PC-3 (cell line): ENCODE results near the gene ZFP36L2. TPM values are rescaled to one million over a fixed set of nuclear protein-coding genes. Genes with fewer than 3 reads are reported as not detected.

ENCODE experiments used
- ATAC-seq: fragments of 200-7000 bp; cut with Tn5 transposase; 2 replicates; pipeline ENCODE4 v1.9.1; 2020; ENCODE audit warnings: mild to moderate bottlenecking, moderate library complexity
- BruUV-seq: library from RNA; stranded (reverse); fragments of 400-500 nt; replicated peaks from 2 replicates; lab custom pipeline; 2021; lab: Mats Ljungman, UMichigan
- CTCF ChIA-PET: fragments of 300-600 bp; sonication (Branson Sonifier 250); formaldehyde crosslinking; loops from one replicate; lab custom pipeline; 2022; ENCODE audit warnings: antibody characterized with exemption; lab: Charles Lee
- POLR2A ChIA-PET: fragments of 300-600 bp; sonication (Branson Sonifier 250); formaldehyde crosslinking; loops from one replicate; lab custom pipeline; 2022; ENCODE audit warnings: antibody characterized with exemption; ENCODE audit not compliant: unreplicated experiment; lab: Charles Lee
- DNase-seq: peaks from one replicate; pipeline ENCODE4 v3.0.0-alpha.2; 2015
- H2AFZ ChIP-seq: fragments of 300-600 bp; sonication (generic); 2 replicates; pipeline ENCODE4 v1.6.0; 2016; ENCODE audit warnings: antibody characterized with exemption, low read length
- H3F3A ChIP-seq: fragments of 300-600 bp; sonication (generic); one replicate; pipeline ENCODE4 v1.6.0; 2017; ENCODE audit warnings: antibody characterized with exemption, low read length, control low read depth, mild to moderate bottlenecking; ENCODE audit not compliant: unreplicated experiment
- H3K27ac ChIP-seq: fragments of 300-600 bp; sonication (generic); 2 replicates; pipeline ENCODE4 v1.5.1; 2016; ENCODE audit warnings: mild to moderate bottlenecking, low read length
- H3K27me3 ChIP-seq: fragments of 300-600 bp; sonication (generic); 2 replicates; pipeline ENCODE4 v1.6.1; 2016; ENCODE audit warnings: low read length, mixed read lengths
- H3K36me3 ChIP-seq: fragments of 300-600 bp; sonication (generic); 2 replicates; pipeline ENCODE4 v1.6.1; 2016; ENCODE audit warnings: low read depth, mixed run types, low read length, mixed read lengths
- H3K4me1 ChIP-seq: fragments of 300-600 bp; sonication (generic); 2 replicates; pipeline ENCODE4 v1.5.1; 2016; ENCODE audit warnings: low read length; ENCODE audit not compliant: insufficient read depth
- H3K4me2 ChIP-seq: fragments of 300-600 bp; sonication (generic); 2 replicates; pipeline ENCODE4 v1.6.0; 2016; ENCODE audit warnings: low read length
- H3K4me3 ChIP-seq: fragments of 300-600 bp; sonication (generic); 2 replicates; pipeline ENCODE4 v1.5.1; 2016; ENCODE audit warnings: mild to moderate bottlenecking, low read length, mixed read lengths
- H3K79me2 ChIP-seq: fragments of 300-600 bp; sonication (generic); 2 replicates; pipeline ENCODE4 v1.6.1; 2017; ENCODE audit warnings: low read length, mixed read lengths
- H3K9ac ChIP-seq: fragments of 300-600 bp; sonication (generic); 2 replicates; pipeline ENCODE4 v1.6.0; 2016; ENCODE audit warnings: mild to moderate bottlenecking, low read length
- H3K9me2 ChIP-seq: fragments of 300-600 bp; sonication (generic); replicated peaks from 2 replicates; pipeline ENCODE4 v1.6.1; 2016; ENCODE audit warnings: mixed run types, low read length, mixed read lengths
- H3K9me3 ChIP-seq: fragments of 300-600 bp; sonication (generic); 2 replicates; pipeline ENCODE4 v1.6.1; 2016; ENCODE audit warnings: low read length, mixed read lengths
- H4K20me1 ChIP-seq: fragments of 300-600 bp; sonication (generic); 2 replicates; pipeline ENCODE4 v1.6.1; 2016; ENCODE audit warnings: low read length, mixed read lengths
- CTCF ChIP-seq: fragments of 300-600 bp; sonication (generic); conservative IDR thresholded peaks from 2 replicates; pipeline ENCODE4 v1.5.1; 2017; ENCODE audit warnings: antibody characterized with exemption, low read depth, mild to moderate bottlenecking, low read length
- EZH2 ChIP-seq: fragments of 300-600 bp; sonication (generic); IDR thresholded peaks from one replicate; pipeline ENCODE4 v1.6.1; 2017; ENCODE audit warnings: antibody characterized with exemption, mild to moderate bottlenecking, low read length; ENCODE audit not compliant: unreplicated experiment
- EZH2phosphoT487 ChIP-seq: fragments of 300-600 bp; sonication (generic); IDR thresholded peaks from 2 replicates; pipeline ENCODE4 v1.6.1; 2018; ENCODE audit warnings: mild to moderate bottlenecking, antibody characterized with exemption, low read length, borderline replicate concordance
- intact Hi-C: fragments of 100-400 bp; cut with micrococcal nuclease; formaldehyde crosslinking; loops from 2 replicates; pipeline ENCODE4 v1.9.0; 2023
- total RNA-seq: library from RNA; depleted of rRNA; stranded (reverse); fragments of >200 nt; gene quantifications from 2 replicates; pipeline ENCODE4 v1.2.3, GENCODE V29; 2014

Gene ZFP36L2
- total RNA-seq, 1 experiment from 2014 or later, result 14.8 TPM

GRCh38 chr2:43262239-43262638 lies 35.8 kb upstream of the ZFP36L2 start:
- H3F3A ChIP-seq, result no peaks in the 10 kb centered on the region
- no peak overlapping the region for H3K4me2 ChIP-seq
- no peaks in the 10 kb centered on the region for H3K9me2 ChIP-seq
- H3K36me3 ChIP-seq, result no peaks in the 10 kb centered on the region
- H2AFZ ChIP-seq, result no peak overlapping the region
- intact Hi-C loops, result no loop called here
- H3K9ac ChIP-seq, result no peak overlapping the region
- H3K4me1 ChIP-seq, result no peaks in the 10 kb centered on the region
- H3K9me3 ChIP-seq, result no peaks in the 10 kb centered on the region
- no TSS peak for BruUV-seq
- no peak for ATAC-seq
- no peaks in the 10 kb centered on the region for H4K20me1 ChIP-seq
- no peaks in the 10 kb centered on the region for H3K79me2 ChIP-seq
- ChIA-PET POLR2A (no interaction called here), CTCF (no interaction called here)
- no peak for TF ChIP-seq EZH2
- TF ChIP-seq CTCF, result no peak
- TF ChIP-seq EZH2phosphoT487, result no peak
- no peaks in the 10 kb centered on the region for H3K27me3 ChIP-seq
- no peak for DNase-seq
- no peak overlapping the region for H3K27ac ChIP-seq
- no peak overlapping the region for H3K4me3 ChIP-seq

- Histone ChIP-seq H3K36me3 (peaks cover 2% of the 10 kb centered on the region; the same call in 1 of the 2 replicates), H3K4me3 (no peak overlapping the region), H3K4me1 (no peaks in the 10 kb centered on the region), H3K27ac (no peak overlapping the region), H2AFZ (no peak overlapping the region), H3K27me3 (no peaks in the 10 kb centered on the region), H3K9ac (no peak overlapping the region), H3K9me2 (no peaks in the 10 kb centered on the region), H3K4me2 (no peak overlapping the region), H3K79me2 (no peaks in the 10 kb centered on the region), H4K20me1 (no peaks in the 10 kb centered on the region), H3K9me3 (no peaks in the 10 kb centered on the region), H3F3A (no peaks in the 10 kb centered on the region)
- ChIA-PET CTCF (no interaction called here), POLR2A (no interaction called here)
- TF ChIP-seq CTCF, result no peak
- TF ChIP-seq EZH2, result no peak
- TF ChIP-seq EZH2phosphoT487, result no peak
- DNase-seq, result no peak
- ATAC-seq, result no peak
- BruUV-seq, result no TSS peak
- intact Hi-C loops, result no loop called here
Measured at GRCh38 chr2:43259512-43259911, 33.1 kb upstream of the ZFP36L2 start.

- H3K79me2 ChIP-seq, result no peaks in the 10 kb centered on the region
- no peak overlapping the region for H3K4me3 ChIP-seq
- no peaks in the 10 kb centered on the region for H3K27me3 ChIP-seq
- H3K9ac ChIP-seq, result no peak overlapping the region
- BruUV-seq, result no TSS peak
- no peak for DNase-seq
- ChIA-PET POLR2A (no interaction called here), CTCF (no interaction called here)
- no peaks in the 10 kb centered on the region for H3K9me2 ChIP-seq
- H3K4me2 ChIP-seq, result no peak overlapping the region
- peaks cover 2% of the 10 kb centered on the region; the same call in 1 of the 2 replicates for H3K36me3 ChIP-seq
- no peaks in the 10 kb centered on the region for H3F3A ChIP-seq
- no peaks in the 10 kb centered on the region for H3K4me1 ChIP-seq
- intact Hi-C loops, result no loop called here
- no peak overlapping the region for H2AFZ ChIP-seq
- TF ChIP-seq EZH2phosphoT487 (no peak), EZH2 (no peak), CTCF (no peak)
- H4K20me1 ChIP-seq, result no peaks in the 10 kb centered on the region
- H3K9me3 ChIP-seq, result no peaks in the 10 kb centered on the region
- ATAC-seq, result no peak
- H3K27ac ChIP-seq, result no peak overlapping the region
Measured at GRCh38 chr2:43258547-43259156, 32.2 kb upstream of the ZFP36L2 start.
